ENCODE measurements around the gene FBP2. TPM values are rescaled to one million over a fixed set of nuclear protein-coding genes. Genes with fewer than 3 reads are reported as not detected.
"Not testable (repeated sequence)": the region's sequence is repeated elsewhere in the genome, so short reads cannot be mapped to it uniquely, and the experiment has no call there.

The FBP2 gene
- total RNA-seq, 2 donors from 2014 or later, result not detected

GRCh38 chr9:94553029-94553938 is 40.3 kb downstream of the FBP2 start:
- peaks cover 19% of the 10 kb centered on the region for H3K27me3 Mint-ChIP-seq (ENCODE audit: insufficient read depth)
- no peak overlapping the region for H3K27ac ChIP-seq (ENCODE audit: low read depth, low read length)
- H3K9ac ChIP-seq (ENCODE audit: extremely low read depth, low read length, poor library complexity, severe bottlenecking), result no peak overlapping the region
- no peak overlapping the region for H3K4me3 Mint-ChIP-seq
- peaks cover 15% of the 10 kb centered on the region for H3K9me3 ChIP-seq (ENCODE audit: control insufficient read depth, low read length)
- peaks cover 33% of the 10 kb centered on the region for H3K36me3 Mint-ChIP-seq (ENCODE audit: low read depth)
- peaks cover 8% of the 10 kb centered on the region for H3K36me3 ChIP-seq (ENCODE audit: control insufficient read depth, insufficient read depth, low read length)
- peak; percentile 53 for TF ChIP-seq CTCF (conservative IDR thresholded peaks at IDR 0.05)
- peaks cover 19% of the 10 kb centered on the region for H3K4me1 Mint-ChIP-seq
- peak overlapping the region; percentile 88 for H3K4me3 ChIP-seq (ENCODE audit: low read length)
- H3K27me3 ChIP-seq (ENCODE audit: control insufficient read depth, insufficient read depth, low read length, poor library complexity, severe bottlenecking), result peaks cover 4% of the 10 kb centered on the region
- H3K4me1 ChIP-seq (ENCODE audit: control insufficient read depth, insufficient read depth, low read length), result no peaks in the 10 kb centered on the region
- H3K9me3 Mint-ChIP-seq, result peaks cover 19% of the 10 kb centered on the region
- WGBS, 2 experiments (ENCODE audit: insufficient coverage in 1 of 2, insufficient read length in 1 of 2), result 92 to 93% methylated on average over 18 to 29 of the region's 29 CpGs
- no peak overlapping the region for H3K27ac Mint-ChIP-seq
- DNase-seq, result peak; percentile 78

- Mint-ChIP-seq H3K27ac (no peak overlapping the region), H3K4me1 (peaks cover 48% of the 10 kb centered on the region), H3K4me3 (no peak overlapping the region), H3K9me3 (peaks cover 14% of the 10 kb centered on the region), H3K36me3 (ENCODE audit: low read depth) (peaks cover 16% of the 10 kb centered on the region), H3K27me3 (ENCODE audit: insufficient read depth) (no peaks in the 10 kb centered on the region)
- Histone ChIP-seq H3K27me3 (ENCODE audit: control insufficient read depth, insufficient read depth, low read length, poor library complexity, severe bottlenecking) (no peaks in the 10 kb centered on the region), H3K9ac (ENCODE audit: extremely low read depth, low read length, poor library complexity, severe bottlenecking) (no peak overlapping the region), H3K4me1 (ENCODE audit: control insufficient read depth, insufficient read depth, low read length) (no peaks in the 10 kb centered on the region), H3K4me3 (ENCODE audit: low read length) (no peak overlapping the region), H3K9me3 (ENCODE audit: control insufficient read depth, low read length) (peaks cover 11% of the 10 kb centered on the region), H3K36me3 (ENCODE audit: control insufficient read depth, insufficient read depth, low read length) (peaks cover 4% of the 10 kb centered on the region), H3K27ac (ENCODE audit: low read depth, low read length) (no peak overlapping the region)
- no peak for DNase-seq
- WGBS, 2 experiments (ENCODE audit: insufficient coverage in 1 of 2, insufficient read length in 1 of 2), result 81% methylated on average over 1 of the region's 1 CpG; no CpG with 5 or more reads in 1 of the 2 experiments
- TF ChIP-seq CTCF (conservative IDR thresholded peaks at IDR 0.05), result no peak
Measured at GRCh38 chr9:94545940-94546339, 47.7 kb downstream of the FBP2 start.

- not testable (repeated sequence) for H3K4me3 Mint-ChIP-seq; H3K9me3 Mint-ChIP-seq; H3K4me3 ChIP-seq (ENCODE audit: low read length); H3K4me1 ChIP-seq (ENCODE audit: control insufficient read depth, insufficient read depth, low read length); DNase-seq; H3K9me3 ChIP-seq (ENCODE audit: control insufficient read depth, low read length); H3K27me3 ChIP-seq (ENCODE audit: control insufficient read depth, insufficient read depth, low read length, poor library complexity, severe bottlenecking); H3K36me3 ChIP-seq (ENCODE audit: control insufficient read depth, insufficient read depth, low read length); H3K27ac ChIP-seq (ENCODE audit: low read depth, low read length); H3K9ac ChIP-seq (ENCODE audit: extremely low read depth, low read length, poor library complexity, severe bottlenecking); H3K27me3 Mint-ChIP-seq (ENCODE audit: insufficient read depth); H3K36me3 Mint-ChIP-seq (ENCODE audit: low read depth)
- 90% methylated on average over 1 of the region's 5 CpGs; no CpG with 5 or more reads in 1 of the 2 experiments for WGBS, 2 experiments (ENCODE audit: insufficient coverage in 1 of 2, insufficient read length in 1 of 2)
- peak overlapping the region; percentile 80 for H3K27ac Mint-ChIP-seq
- peaks cover 62% of the 10 kb centered on the region for H3K4me1 Mint-ChIP-seq
Measured at GRCh38 chr9:94544335-94544734, 49.3 kb downstream of the FBP2 start.
